Cardiac muscle cell (in vitro differentiated cells and primary cell): ENCODE measurements around the gene BRIP1. TPM values are rescaled to one million over a fixed set of nuclear protein-coding genes. Genes with fewer than 3 reads are reported as not detected.
"Not testable (repeated sequence)": the region's sequence is repeated elsewhere in the genome, so short reads cannot be mapped to it uniquely, and the experiment has no call there.

Experiments
- DNase-seq, 2 donors: peaks; one replicate each; pipeline versions ENCODE4 v3.0.0 to v3.0.0-alpha.2; 2010 to 2017; ENCODE audit warnings: low read depth in 1 of 2, low spot score in 1 of 2
- H3K27ac ChIP-seq: fragments of 200-600 bp; sonication (generic); 2 replicates; pipeline ENCODE4 v1.5.1; 2016
- H3K27me3 ChIP-seq: fragments of 200-600 bp; sonication (generic); 2 replicates; pipeline ENCODE4 v1.6.0; 2016; ENCODE audit warnings: control low read depth
- H3K36me3 ChIP-seq: fragments of 200-600 bp; sonication (generic); 2 replicates; pipeline ENCODE4 v1.5.1; 2016; ENCODE audit warnings: control low read depth
- H3K4me1 ChIP-seq: fragments of 200-600 bp; sonication (generic); 2 replicates; pipeline ENCODE4 v1.8.1; 2017; ENCODE audit warnings: low read depth, mild to moderate bottlenecking, mixed run types
- H3K4me3 ChIP-seq: fragments of 200-600 bp; sonication (generic); 2 replicates; pipeline ENCODE4 v1.5.1; 2016; ENCODE audit warnings: mild to moderate bottlenecking
- H3K9me3 ChIP-seq: fragments of 200-600 bp; sonication (generic); 2 replicates; pipeline ENCODE4 v1.5.1; 2017; ENCODE audit warnings: low read depth, mild to moderate bottlenecking, control low read depth
- polyA plus RNA-seq: library from polyadenylated mRNA; unstranded; fragments of >200 nt; fragmentation: Nextera tagmentation; extraction: Ambion mirVana; gene quantifications from 2 replicates; pipeline ENCODE4 v1.2.1, GENCODE V29; 2016
- total RNA-seq: library from RNA; depleted of rRNA; stranded (reverse); fragments of >200 nt; gene quantifications from 2 replicates; pipeline ENCODE4 v1.2.3, GENCODE V29; 2016
- TF ChIP-seq, protein P1 (sequence below): IDR thresholded peaks from 2 replicates; pipeline ENCODE4 v1.5.1; 2012; ENCODE audit warnings: low read depth, mild to moderate bottlenecking, low read length

The BRIP1 gene
- total and polyA plus RNA-seq, 2 experiments from 2014 or later: 3.1 to 9.2 TPM

DNA sequence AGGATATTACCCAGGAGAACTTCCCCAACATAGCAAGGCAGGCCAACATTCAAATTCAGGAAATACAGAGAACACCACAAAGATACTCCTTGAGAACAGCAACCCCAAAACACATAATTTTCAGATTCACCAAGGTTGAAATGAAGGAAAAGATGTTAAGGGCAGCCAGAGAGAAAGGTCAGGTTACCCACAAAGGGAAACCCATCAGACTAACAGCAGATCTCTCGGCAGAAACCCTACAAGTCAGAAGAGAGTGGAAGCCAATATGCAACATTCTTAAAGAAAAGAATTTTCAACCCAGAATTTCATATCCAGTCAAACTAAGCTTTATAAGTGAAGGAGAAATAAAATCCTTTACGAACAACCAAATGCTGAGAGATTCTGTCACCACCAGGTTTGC is 188.7 kb downstream of the BRIP1 start:
- not testable (repeated sequence) for DNase-seq, H3K4me3 ChIP-seq, H3K27me3 ChIP-seq, H3K27ac ChIP-seq, H3K4me1 ChIP-seq, H3K36me3 ChIP-seq, H3K9me3 ChIP-seq

DNA sequence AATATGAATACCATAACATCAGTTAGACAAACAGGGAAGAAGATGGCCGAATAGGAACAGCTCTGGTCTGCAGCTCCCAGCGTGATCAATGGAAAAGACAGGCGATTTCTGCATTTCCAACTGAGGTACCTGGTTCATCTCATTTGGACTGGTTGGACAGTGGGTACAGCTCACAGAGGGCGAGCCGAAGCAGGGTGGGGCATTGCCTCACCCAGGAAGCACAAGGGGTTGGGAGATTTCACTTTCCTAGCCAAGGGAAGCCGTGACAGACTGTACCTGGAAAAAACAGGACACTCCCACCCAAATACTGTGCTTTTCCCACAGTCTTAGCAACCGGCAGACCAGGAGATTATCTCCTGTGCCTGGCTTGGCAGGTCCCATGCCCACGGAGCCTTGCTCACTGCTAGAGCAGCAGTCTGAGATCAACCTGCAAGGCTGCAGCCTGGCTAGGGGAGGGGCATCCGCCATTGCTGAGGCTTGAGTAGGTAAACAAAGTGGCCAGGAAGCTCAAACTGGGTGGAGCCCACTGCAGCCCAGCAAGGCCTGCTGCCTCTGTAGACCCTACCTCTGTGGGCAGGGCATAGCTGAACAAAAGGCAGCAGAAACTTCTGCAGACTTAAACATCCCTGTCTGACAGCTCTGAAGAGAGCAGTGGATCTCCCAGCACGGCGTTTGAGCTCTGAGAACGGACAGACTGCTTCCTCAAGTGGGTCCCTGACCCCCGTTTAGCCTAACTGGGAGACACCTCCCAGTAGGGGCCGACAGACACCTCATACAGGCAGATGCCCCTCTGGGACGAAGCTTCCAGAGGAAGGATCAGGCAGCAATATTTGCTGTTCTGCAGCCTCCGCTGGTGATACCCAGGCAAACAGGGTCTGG is 190.1 kb downstream of the BRIP1 start:
- H3K4me1 ChIP-seq, H3K9me3 ChIP-seq, H3K4me3 ChIP-seq, H3K36me3 ChIP-seq, H3K27me3 ChIP-seq, DNase-seq, H3K27ac ChIP-seq: not testable (repeated sequence)

DNA sequence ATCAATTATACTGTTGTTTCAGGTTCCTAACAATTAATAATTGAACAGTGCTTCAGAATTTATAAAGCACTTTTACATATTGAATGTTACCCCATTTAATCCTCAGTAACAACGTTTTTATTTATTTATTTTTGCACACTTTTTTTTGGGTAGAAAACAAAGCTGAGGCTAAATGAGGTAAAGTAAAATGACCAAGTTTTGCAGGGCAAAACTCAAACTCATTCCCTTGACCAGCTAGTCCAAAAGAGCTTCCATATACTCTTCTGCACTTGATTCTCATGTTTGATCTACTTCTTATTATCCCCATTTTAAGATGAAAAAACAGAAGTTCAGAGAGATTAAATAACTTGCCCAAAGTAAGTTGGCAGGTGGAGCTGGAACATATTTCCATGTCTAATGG is 191.2 kb downstream of the BRIP1 start:
- no peaks in the 10 kb centered on the region for H3K9me3 ChIP-seq
- TF ChIP-seq, protein P1, sequence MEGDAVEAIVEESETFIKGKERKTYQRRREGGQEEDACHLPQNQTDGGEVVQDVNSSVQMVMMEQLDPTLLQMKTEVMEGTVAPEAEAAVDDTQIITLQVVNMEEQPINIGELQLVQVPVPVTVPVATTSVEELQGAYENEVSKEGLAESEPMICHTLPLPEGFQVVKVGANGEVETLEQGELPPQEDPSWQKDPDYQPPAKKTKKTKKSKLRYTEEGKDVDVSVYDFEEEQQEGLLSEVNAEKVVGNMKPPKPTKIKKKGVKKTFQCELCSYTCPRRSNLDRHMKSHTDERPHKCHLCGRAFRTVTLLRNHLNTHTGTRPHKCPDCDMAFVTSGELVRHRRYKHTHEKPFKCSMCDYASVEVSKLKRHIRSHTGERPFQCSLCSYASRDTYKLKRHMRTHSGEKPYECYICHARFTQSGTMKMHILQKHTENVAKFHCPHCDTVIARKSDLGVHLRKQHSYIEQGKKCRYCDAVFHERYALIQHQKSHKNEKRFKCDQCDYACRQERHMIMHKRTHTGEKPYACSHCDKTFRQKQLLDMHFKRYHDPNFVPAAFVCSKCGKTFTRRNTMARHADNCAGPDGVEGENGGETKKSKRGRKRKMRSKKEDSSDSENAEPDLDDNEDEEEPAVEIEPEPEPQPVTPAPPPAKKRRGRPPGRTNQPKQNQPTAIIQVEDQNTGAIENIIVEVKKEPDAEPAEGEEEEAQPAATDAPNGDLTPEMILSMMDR: no peak
- no peak overlapping the region for H3K27ac ChIP-seq
- DNase-seq: no peak
- H3K4me1 ChIP-seq: no peaks in the 10 kb centered on the region
- no peaks in the 10 kb centered on the region for H3K36me3 ChIP-seq
- no peak overlapping the region for H3K4me3 ChIP-seq
- H3K27me3 ChIP-seq: no peaks in the 10 kb centered on the region

DNA sequence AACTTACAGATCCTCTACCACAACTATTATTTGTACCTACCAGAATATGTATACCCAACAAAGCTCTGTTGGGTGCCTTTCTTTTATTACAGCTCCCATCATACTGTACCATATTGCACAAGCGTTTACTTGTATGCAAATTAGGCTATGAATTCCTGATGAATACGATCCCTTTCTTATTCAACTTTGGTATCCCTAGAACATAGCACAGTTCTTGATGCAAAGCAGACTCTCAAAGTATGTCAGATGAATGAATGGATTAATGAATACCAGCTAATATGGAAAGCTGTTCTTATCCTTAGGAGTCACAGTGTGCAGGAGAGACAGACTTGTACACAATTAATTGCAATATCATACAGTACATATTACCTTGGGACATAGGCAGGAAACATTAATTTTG is 192.6 kb downstream of the BRIP1 start:
- no peak overlapping the region for H3K4me3 ChIP-seq
- DNase-seq: no peak
- no peak overlapping the region for H3K27ac ChIP-seq
- H3K36me3 ChIP-seq: no peaks in the 10 kb centered on the region
- TF ChIP-seq, protein P1: no peak
- no peaks in the 10 kb centered on the region for H3K27me3 ChIP-seq
- no peaks in the 10 kb centered on the region for H3K9me3 ChIP-seq
- H3K4me1 ChIP-seq: no peaks in the 10 kb centered on the region

DNA sequence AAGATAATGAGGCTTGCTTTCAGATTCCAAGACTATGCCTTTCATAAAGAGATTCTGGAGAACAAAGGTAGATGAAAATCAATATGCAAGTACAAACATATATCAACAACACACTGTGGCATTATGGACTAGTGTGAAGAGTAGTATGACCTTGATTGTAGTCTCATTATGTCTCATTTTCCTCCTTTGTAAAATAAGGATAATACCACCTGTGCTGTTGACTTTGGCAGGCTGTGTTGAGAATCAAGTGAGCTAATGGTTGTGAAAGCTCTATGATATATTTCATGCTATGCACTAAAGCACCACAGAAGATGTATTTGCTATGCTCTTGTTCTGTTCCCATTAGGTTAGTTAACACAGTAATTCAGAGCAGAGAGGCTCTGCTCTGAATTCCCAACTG is 193.8 kb downstream of the BRIP1 start:
- H3K36me3 ChIP-seq: no peaks in the 10 kb centered on the region
- H3K4me1 ChIP-seq: no peaks in the 10 kb centered on the region
- no peak overlapping the region for H3K27ac ChIP-seq
- H3K9me3 ChIP-seq: no peaks in the 10 kb centered on the region
- TF ChIP-seq, protein P1: no peak
- H3K27me3 ChIP-seq: no peaks in the 10 kb centered on the region
- no peak overlapping the region for H3K4me3 ChIP-seq
- DNase-seq: no peak

DNA sequence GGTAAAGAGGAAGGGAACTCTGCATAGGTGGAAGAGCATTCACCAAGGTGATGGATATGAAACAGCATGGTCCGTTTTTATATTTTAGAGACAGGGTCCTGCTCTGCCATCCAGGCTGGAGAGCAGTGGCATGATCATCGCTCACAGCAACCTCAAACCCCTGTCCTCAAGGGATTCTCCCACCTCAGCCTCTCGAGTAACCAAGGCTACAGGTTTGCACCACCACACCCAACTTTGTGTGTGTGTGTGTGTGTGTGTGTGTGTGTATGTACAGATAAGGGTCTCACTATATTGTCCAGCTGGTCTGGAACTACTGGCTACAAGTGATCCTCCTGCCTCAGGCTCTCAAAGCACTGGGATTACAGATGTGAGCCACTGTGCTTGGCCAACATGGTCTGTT is 194.8 kb downstream of the BRIP1 start:
- no peak overlapping the region for H3K4me3 ChIP-seq

DNA sequence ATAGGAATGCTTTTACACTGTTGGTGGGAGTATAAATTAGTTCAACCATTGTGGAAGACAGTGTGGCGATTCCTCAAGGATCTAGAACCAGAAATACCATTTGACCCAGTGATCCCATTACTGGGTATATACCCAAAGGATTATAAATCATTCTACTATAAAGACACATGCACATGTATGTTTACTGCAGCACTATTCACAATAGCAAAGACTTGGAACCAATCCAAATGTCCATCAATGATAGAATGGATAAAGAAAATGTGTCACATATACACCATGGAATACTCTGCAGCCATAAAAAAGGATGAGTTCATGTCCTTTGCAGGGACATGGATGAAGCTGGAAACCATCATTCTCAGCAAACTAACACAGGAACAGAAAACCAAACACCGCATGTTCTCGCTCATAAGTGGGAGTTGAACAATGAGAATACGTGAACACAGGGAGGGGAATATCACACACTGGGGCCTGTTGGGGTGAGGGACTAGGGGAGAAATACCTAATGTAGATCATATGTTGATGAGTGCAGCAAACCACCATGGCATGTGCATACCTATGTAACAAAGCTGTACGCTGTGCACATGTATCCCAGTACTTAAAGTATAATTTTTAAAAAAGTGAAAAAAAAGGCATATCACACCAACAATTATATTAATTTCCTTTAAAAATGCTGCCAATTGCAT is 196.8 kb downstream of the BRIP1 start:
- H3K4me3 ChIP-seq, H3K27ac ChIP-seq, H3K9me3 ChIP-seq, H3K27me3 ChIP-seq, H3K4me1 ChIP-seq, DNase-seq, H3K36me3 ChIP-seq: not testable (repeated sequence)

More for the DNA sequence above, 194.8 kb downstream of the BRIP1 start:
- H3K27me3 ChIP-seq: no peaks in the 10 kb centered on the region
- no peaks in the 10 kb centered on the region for H3K9me3 ChIP-seq
- DNase-seq: no peak
- no peaks in the 10 kb centered on the region for H3K4me1 ChIP-seq
- TF ChIP-seq, protein P1: no peak
- no peaks in the 10 kb centered on the region for H3K36me3 ChIP-seq
- H3K27ac ChIP-seq: no peak overlapping the region
